OCI-LY3 (cell line): ENCODE measurements around the gene WDR59.

Source experiments
- CTCF ChIP-seq: fragments of 200-600, 300-600 bp; sonication (generic); IDR thresholded peaks from 2 replicates; pipeline ENCODE4 v1.5.1; 2014; ENCODE audit warnings: antibody characterized with exemption, low read length, low read depth
- EZH2phosphoT487 ChIP-seq: fragments of 200-600 bp; shearing (Covaris generic); IDR thresholded peaks from 2 replicates; pipeline ENCODE4 v1.6.1; 2018; ENCODE audit warnings: antibody characterized with exemption, mixed run types, low read depth

DNA sequence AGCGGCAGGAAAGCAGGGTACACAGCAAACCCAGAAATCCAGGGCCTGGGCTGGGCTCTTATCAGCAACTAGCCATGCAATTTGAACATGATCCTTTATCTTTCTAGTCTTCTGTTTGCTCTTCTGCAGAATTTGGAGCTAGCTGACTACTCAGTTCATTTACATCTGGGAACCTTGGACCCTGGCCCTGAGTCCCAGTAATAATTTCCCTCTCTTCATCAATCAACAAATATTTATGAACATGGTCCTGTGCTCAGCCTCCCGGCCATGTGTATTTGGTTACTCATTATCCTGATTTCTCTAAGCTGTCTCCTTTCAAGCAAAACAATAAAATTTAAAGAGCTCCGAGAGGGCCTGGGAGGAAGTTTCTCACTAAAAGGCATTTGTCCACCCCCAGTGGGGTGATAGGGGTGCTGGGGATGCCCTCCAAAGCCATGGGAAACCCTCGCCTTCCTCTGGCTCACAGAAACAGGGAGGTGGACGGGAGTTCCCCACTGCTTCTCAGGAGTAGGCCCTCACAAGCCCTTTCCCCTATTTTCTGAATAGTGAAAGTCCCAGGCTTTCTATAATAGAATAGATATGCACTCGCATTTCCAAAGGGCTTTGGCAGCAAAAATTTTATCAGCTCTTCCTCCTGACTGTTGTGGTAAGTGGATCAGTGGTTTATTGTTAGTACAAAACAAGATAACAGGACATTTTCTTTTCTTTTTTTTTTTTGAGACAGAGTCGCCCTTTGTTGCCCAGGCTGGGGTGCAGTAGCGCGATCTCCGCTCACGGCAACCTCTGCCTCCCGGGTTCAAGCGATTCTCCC, 6.9 kb upstream of the WDR59 start:
- TF ChIP-seq CTCF (no peak), EZH2phosphoT487 (no peak)
